ENCODE data around the gene LRMDA. TPM values are rescaled to one million over a fixed set of nuclear protein-coding genes. Genes with fewer than 3 reads are reported as not detected.

Gene LRMDA
- total and polyA plus RNA-seq, 3 experiments from 2014 or later, result not detected

GRCh38 chr10:75847477-75847876 lies 416.1 kb downstream of the LRMDA start:
- H3K9me3 ChIP-seq (ENCODE audit: low read length), result no peaks in the 10 kb centered on the region
- no peak overlapping the region for H3K27ac ChIP-seq (ENCODE audit: low read depth, low read length)
- DNase-seq, result no peak
- ChIA-PET POLR2A (no interaction called here), CTCF (no interaction called here)
- no peak overlapping the region for H3K27ac Mint-ChIP-seq
- peaks cover 0 to 2% (median 0%) of the 10 kb centered on the region in 5 donors for H3K9me3 Mint-ChIP-seq
- no peak overlapping the region for H3K4me3 ChIP-seq (ENCODE audit: low read length)
- H3K4me1 ChIP-seq (ENCODE audit: insufficient read depth, low read length), result no peaks in the 10 kb centered on the region
- H3K27me3 ChIP-seq (ENCODE audit: insufficient read depth, low read length, poor library complexity, severe bottlenecking), result no peaks in the 10 kb centered on the region
- H3K4me3 Mint-ChIP-seq, result no peak overlapping the region
- H3K36me3 Mint-ChIP-seq, result no peaks in the 10 kb centered on the region
- H3K4me1 Mint-ChIP-seq, result no peaks in the 10 kb centered on the region
- no peaks in the 10 kb centered on the region for H3K36me3 ChIP-seq (ENCODE audit: insufficient read depth, low read length)
- H3K27me3 Mint-ChIP-seq, result peaks cover 0 to 3% of the 10 kb centered on the region in 2 donors

- Histone ChIP-seq H3K4me1 (ENCODE audit: insufficient read depth, low read length) (no peaks in the 10 kb centered on the region), H3K4me3 (ENCODE audit: low read length) (no peak overlapping the region), H3K27ac (ENCODE audit: low read depth, low read length) (no peak overlapping the region), H3K36me3 (ENCODE audit: insufficient read depth, low read length) (no peaks in the 10 kb centered on the region), H3K27me3 (ENCODE audit: insufficient read depth, low read length, poor library complexity, severe bottlenecking) (no peaks in the 10 kb centered on the region), H3K9me3 (ENCODE audit: low read length) (no peaks in the 10 kb centered on the region)
- no peak overlapping the region for H3K27ac Mint-ChIP-seq
- ChIA-PET POLR2A (no interaction called here), CTCF (no interaction called here)
- no peaks in the 10 kb centered on the region for H3K36me3 Mint-ChIP-seq
- H3K4me1 Mint-ChIP-seq, result no peaks in the 10 kb centered on the region
- DNase-seq, result no peak
- H3K4me3 Mint-ChIP-seq, result no peak overlapping the region
- no peaks in the 10 kb centered on the region for H3K27me3 Mint-ChIP-seq
- H3K9me3 Mint-ChIP-seq, result peaks cover 0 to 3% (median 0%) of the 10 kb centered on the region in 5 donors
Measured at GRCh38 chr10:75851580-75852345, 420.3 kb downstream of the LRMDA start.

GRCh38 chr10:75852851-75853484 lies 421.5 kb downstream of the LRMDA start:
- ChIA-PET POLR2A (no interaction called here), CTCF (no interaction called here)
- H3K4me3 Mint-ChIP-seq, result no peak overlapping the region

GRCh38 chr10:75857269-75857846 lies 425.9 kb downstream of the LRMDA start:
- no peak overlapping the region for H3K27ac Mint-ChIP-seq
- no peaks in the 10 kb centered on the region for H3K36me3 Mint-ChIP-seq
- Histone ChIP-seq H3K36me3 (ENCODE audit: insufficient read depth, low read length) (no peaks in the 10 kb centered on the region), H3K27me3 (ENCODE audit: insufficient read depth, low read length, poor library complexity, severe bottlenecking) (no peaks in the 10 kb centered on the region), H3K27ac (ENCODE audit: low read depth, low read length) (no peak overlapping the region), H3K4me1 (ENCODE audit: insufficient read depth, low read length) (no peaks in the 10 kb centered on the region), H3K9me3 (ENCODE audit: low read length) (no peaks in the 10 kb centered on the region), H3K4me3 (ENCODE audit: low read length) (no peak overlapping the region)
- peaks cover 0 to 3% (median 0%) of the 10 kb centered on the region in 5 donors for H3K9me3 Mint-ChIP-seq
- ChIA-PET CTCF (no interaction called here), POLR2A (no interaction called here)
- H3K27me3 Mint-ChIP-seq, result no peaks in the 10 kb centered on the region
- DNase-seq, result no peak
- H3K4me3 Mint-ChIP-seq, result no peak overlapping the region
- no peaks in the 10 kb centered on the region for H3K4me1 Mint-ChIP-seq

More at GRCh38 chr10:75852851-75853484, 421.5 kb downstream of the LRMDA start:
- H3K4me1 Mint-ChIP-seq, result no peaks in the 10 kb centered on the region
- no peaks in the 10 kb centered on the region for H3K36me3 Mint-ChIP-seq
- H3K27ac Mint-ChIP-seq, result no peak overlapping the region
- H3K9me3 Mint-ChIP-seq, result peaks cover 0 to 3% (median 0%) of the 10 kb centered on the region in 5 donors
- no peak overlapping the region for H3K4me3 ChIP-seq (ENCODE audit: low read length)
- H3K27me3 Mint-ChIP-seq, result no peaks in the 10 kb centered on the region
- no peaks in the 10 kb centered on the region for H3K36me3 ChIP-seq (ENCODE audit: insufficient read depth, low read length)
- no peaks in the 10 kb centered on the region for H3K4me1 ChIP-seq (ENCODE audit: insufficient read depth, low read length)
- H3K27ac ChIP-seq (ENCODE audit: low read depth, low read length), result no peak overlapping the region
- no peaks in the 10 kb centered on the region for H3K27me3 ChIP-seq (ENCODE audit: insufficient read depth, low read length, poor library complexity, severe bottlenecking)
- H3K9me3 ChIP-seq (ENCODE audit: low read length), result no peaks in the 10 kb centered on the region
- DNase-seq, result no peak

GRCh38 chr10:75857896-75858295 lies 426.5 kb downstream of the LRMDA start:
- H3K4me1 ChIP-seq (ENCODE audit: insufficient read depth, low read length), result no peaks in the 10 kb centered on the region
- DNase-seq, result no peak
- Mint-ChIP-seq H3K9me3 (peaks cover 0 to 3% (median 0%) of the 10 kb centered on the region in 5 donors), H3K4me3 (no peak overlapping the region), H3K27me3 (no peaks in the 10 kb centered on the region), H3K36me3 (no peaks in the 10 kb centered on the region), H3K4me1 (no peaks in the 10 kb centered on the region), H3K27ac (no peak overlapping the region)
- no peak overlapping the region for H3K27ac ChIP-seq (ENCODE audit: low read depth, low read length)
- H3K9me3 ChIP-seq (ENCODE audit: low read length), result no peaks in the 10 kb centered on the region
- ChIA-PET CTCF (no interaction called here), POLR2A (no interaction called here)
- H3K27me3 ChIP-seq (ENCODE audit: insufficient read depth, low read length, poor library complexity, severe bottlenecking), result no peaks in the 10 kb centered on the region
- H3K4me3 ChIP-seq (ENCODE audit: low read length), result no peak overlapping the region
- no peaks in the 10 kb centered on the region for H3K36me3 ChIP-seq (ENCODE audit: insufficient read depth, low read length)

GRCh38 chr10:75858339-75858738 lies 426.9 kb downstream of the LRMDA start:
- Histone ChIP-seq H3K27me3 (ENCODE audit: insufficient read depth, low read length, poor library complexity, severe bottlenecking) (no peaks in the 10 kb centered on the region), H3K36me3 (ENCODE audit: insufficient read depth, low read length) (no peaks in the 10 kb centered on the region), H3K4me3 (ENCODE audit: low read length) (no peak overlapping the region), H3K9me3 (ENCODE audit: low read length) (no peaks in the 10 kb centered on the region), H3K4me1 (ENCODE audit: insufficient read depth, low read length) (no peaks in the 10 kb centered on the region), H3K27ac (ENCODE audit: low read depth, low read length) (no peak overlapping the region)
- Mint-ChIP-seq H3K4me3 (no peak overlapping the region), H3K9me3 (peaks cover 0 to 3% (median 0%) of the 10 kb centered on the region in 5 donors), H3K4me1 (no peaks in the 10 kb centered on the region), H3K27ac (no peak overlapping the region), H3K36me3 (no peaks in the 10 kb centered on the region), H3K27me3 (no peaks in the 10 kb centered on the region)
- CTCF ChIA-PET, result no interaction called here
- POLR2A ChIA-PET, result no interaction called here
- no peak for DNase-seq

- H3K4me1 ChIP-seq (ENCODE audit: insufficient read depth, low read length), result no peaks in the 10 kb centered on the region
- ChIA-PET POLR2A (no interaction called here), CTCF (no interaction called here)
- no peak overlapping the region for H3K4me3 ChIP-seq (ENCODE audit: low read length)
- no peak for DNase-seq
- no peaks in the 10 kb centered on the region for H3K4me1 Mint-ChIP-seq
- peaks cover 0 to 3% (median 0%) of the 10 kb centered on the region in 5 donors for H3K9me3 Mint-ChIP-seq
- H3K4me3 Mint-ChIP-seq, result no peak overlapping the region
- H3K27me3 Mint-ChIP-seq, result no peaks in the 10 kb centered on the region
- no peak overlapping the region for H3K27ac Mint-ChIP-seq
- no peaks in the 10 kb centered on the region for H3K36me3 Mint-ChIP-seq
- H3K27ac ChIP-seq (ENCODE audit: low read depth, low read length), result no peak overlapping the region
- H3K36me3 ChIP-seq (ENCODE audit: insufficient read depth, low read length), result no peaks in the 10 kb centered on the region
- H3K27me3 ChIP-seq (ENCODE audit: insufficient read depth, low read length, poor library complexity, severe bottlenecking), result no peaks in the 10 kb centered on the region
- no peaks in the 10 kb centered on the region for H3K9me3 ChIP-seq (ENCODE audit: low read length)
Measured at GRCh38 chr10:75859141-75859540, 427.7 kb downstream of the LRMDA start.

- no peak overlapping the region for H3K4me3 ChIP-seq (ENCODE audit: low read length)
- ChIA-PET POLR2A (no interaction called here), CTCF (no interaction called here)
- H3K27ac ChIP-seq (ENCODE audit: low read depth, low read length), result no peak overlapping the region
- no peaks in the 10 kb centered on the region for H3K4me1 ChIP-seq (ENCODE audit: insufficient read depth, low read length)
- no peak for DNase-seq
- no peaks in the 10 kb centered on the region for H3K27me3 ChIP-seq (ENCODE audit: insufficient read depth, low read length, poor library complexity, severe bottlenecking)
- no peaks in the 10 kb centered on the region for H3K9me3 ChIP-seq (ENCODE audit: low read length)
- Mint-ChIP-seq H3K36me3 (no peaks in the 10 kb centered on the region), H3K4me3 (no peak overlapping the region), H3K9me3 (peaks cover 0 to 3% (median 0%) of the 10 kb centered on the region in 5 donors), H3K4me1 (no peaks in the 10 kb centered on the region), H3K27ac (no peak overlapping the region), H3K27me3 (no peaks in the 10 kb centered on the region)
- H3K36me3 ChIP-seq (ENCODE audit: insufficient read depth, low read length), result no peaks in the 10 kb centered on the region
Measured at GRCh38 chr10:75860009-75860408, 428.6 kb downstream of the LRMDA start.

Data from CD8-positive, alpha-beta memory T cell (primary cell).